Activated naive CD4-positive, alpha-beta T cell (primary cell): Measurements from ENCODE around the gene TEX51.

Source experiments
- DNase-seq, 4 experiments: peaks; one replicate each; lab custom pipeline; 2025; lab: John Stamatoyannopoulos, UW

The TEX51 gene

GRCh38 chr2:126893606-126894005 lies 5.1 kb upstream of the TEX51 start:
- DNase-seq: no peak

- no peak for DNase-seq
Measured at GRCh38 chr2:126894082-126894481, 4.6 kb upstream of the TEX51 start.

GRCh38 chr2:126894585-126895182 lies 4.0 kb upstream of the TEX51 start:
- no peak for DNase-seq

GRCh38 chr2:126895336-126895735 lies 3.4 kb upstream of the TEX51 start:
- no peak for DNase-seq

- DNase-seq: no peak
Measured at GRCh38 chr2:126896471-126896870, 2.2 kb upstream of the TEX51 start.

- DNase-seq: no peak
Measured at GRCh38 chr2:126899616-126900185, 1.0 kb downstream of the TEX51 start.

GRCh38 chr2:126900646-126901319 lies 2.1 kb downstream of the TEX51 start:
- DNase-seq: no peak

DNA sequence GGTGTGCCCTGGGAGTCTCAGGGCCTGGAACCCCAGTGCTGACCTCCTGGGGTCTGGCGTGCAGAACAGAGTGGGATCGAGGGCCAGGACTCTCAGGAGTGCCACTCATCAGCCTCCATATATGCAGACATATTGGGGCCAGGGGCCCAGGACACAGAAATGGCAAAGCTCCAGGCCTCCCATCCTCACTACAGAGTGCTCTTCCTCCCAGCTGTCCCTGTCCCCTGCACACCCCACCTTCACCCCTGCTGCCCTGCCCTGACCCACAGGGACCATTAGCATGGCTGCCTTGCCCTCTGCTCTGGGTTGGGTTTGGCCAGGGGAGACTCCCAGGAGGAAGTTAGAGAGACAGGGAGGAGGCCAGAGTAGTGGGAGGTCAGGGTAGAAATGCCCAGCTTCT lies 2.8 kb downstream of the TEX51 start:
- DNase-seq: no peak

DNA sequence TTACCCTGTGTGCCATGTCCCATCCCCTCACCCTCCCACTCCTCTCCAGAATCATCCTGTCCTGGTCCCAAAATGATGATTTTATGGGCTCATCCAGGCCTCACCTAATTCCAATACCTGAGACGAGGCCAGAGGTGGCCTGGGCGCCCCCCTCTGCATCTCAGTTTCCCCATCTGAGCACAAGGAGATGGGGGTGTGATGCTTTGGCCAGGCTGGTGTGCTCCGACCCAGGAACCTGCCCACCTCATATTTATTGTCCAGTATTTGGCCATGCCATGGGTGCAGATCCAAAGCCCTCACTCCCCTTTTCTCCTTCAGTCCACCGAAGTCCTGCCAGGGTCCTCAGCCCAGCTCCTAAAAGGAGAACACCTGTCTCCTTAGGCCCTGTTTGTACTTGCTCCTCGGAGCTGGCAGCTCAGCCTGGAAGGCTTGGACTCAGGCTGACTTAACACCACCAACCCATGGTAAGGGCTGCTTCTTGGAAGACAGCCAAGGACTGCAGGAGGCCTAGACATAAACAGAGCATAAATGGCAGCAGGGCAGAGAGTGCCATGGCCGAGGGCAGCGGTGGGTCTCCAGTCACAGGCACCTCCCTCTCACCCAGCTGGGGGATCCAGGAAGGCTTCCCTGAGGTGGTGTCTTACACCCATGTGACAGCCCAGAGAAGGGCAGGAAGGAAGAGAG lies 3.6 kb downstream of the TEX51 start:
- DNase-seq: no peak

DNA sequence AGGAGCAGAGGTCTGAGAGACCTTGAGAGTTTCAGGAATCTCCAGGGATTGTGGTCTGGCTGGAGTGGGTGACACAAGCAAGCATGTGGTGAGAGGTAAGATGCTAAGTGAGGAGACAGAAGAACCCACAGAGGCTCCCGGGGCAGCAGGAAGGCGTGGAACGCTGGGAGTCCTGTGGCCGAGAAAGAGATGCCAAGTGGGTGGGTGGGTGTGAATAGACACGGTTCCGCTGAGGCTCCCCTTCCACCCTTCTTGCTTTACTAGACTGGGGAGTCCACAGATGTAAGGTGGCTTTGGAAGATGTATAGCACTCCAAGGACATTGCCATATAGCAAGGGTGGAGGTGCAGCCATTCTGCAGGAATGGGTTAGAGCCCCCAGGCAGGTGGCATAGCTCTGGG lies 4.2 kb downstream of the TEX51 start:
- no peak for DNase-seq

GRCh38 chr2:126905991-126906390 lies 7.3 kb downstream of the TEX51 start:
- no peak for DNase-seq

- DNase-seq: no peak
Measured at GRCh38 chr2:126906781-126907180, 8.1 kb downstream of the TEX51 start.

GRCh38 chr2:126907671-126908070 lies 9.0 kb downstream of the TEX51 start:
- DNase-seq: no peak

DNA sequence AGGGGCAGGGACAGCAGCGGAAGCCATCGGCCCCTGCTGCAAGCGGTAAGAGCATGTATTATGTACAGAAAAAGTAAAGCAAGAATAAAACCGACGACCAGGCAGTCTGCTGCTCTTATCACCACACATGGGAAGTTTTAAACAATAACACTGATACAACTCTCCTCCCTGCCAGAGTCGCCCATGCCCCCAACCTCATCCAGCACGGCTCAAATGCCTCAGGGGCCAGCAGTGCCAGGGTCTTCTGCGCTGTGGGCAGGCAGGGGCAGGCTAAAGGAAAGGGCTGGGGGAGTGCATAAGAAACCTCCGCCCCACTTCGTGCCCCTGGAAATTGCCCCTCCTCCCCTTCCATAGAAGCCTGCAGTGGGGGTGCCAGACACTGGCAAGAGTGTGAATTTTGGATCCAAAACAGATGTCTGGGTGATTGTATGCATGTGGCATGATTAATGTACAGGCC lies 10.1 kb downstream of the TEX51 start:
- DNase-seq: no peak

DNA sequence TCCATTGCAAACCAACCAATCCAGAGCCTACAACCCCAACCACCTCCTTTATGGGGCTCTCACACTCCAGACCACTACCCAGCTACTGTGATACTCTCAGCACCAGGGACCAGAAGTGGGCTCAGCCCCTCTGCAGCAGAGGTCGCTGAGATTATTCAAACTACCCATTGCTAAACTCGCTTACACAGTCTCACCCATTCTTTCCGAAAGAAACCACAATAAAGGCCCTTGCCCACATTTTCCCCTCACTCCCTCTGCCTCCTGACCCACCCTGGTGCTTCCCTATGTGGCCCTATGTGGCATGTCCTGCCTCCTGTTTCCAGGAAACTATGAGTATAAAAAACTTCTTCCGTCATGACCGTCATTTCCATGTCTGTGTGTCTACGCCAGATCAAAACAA lies 10.7 kb downstream of the TEX51 start:
- DNase-seq: no peak

DNA sequence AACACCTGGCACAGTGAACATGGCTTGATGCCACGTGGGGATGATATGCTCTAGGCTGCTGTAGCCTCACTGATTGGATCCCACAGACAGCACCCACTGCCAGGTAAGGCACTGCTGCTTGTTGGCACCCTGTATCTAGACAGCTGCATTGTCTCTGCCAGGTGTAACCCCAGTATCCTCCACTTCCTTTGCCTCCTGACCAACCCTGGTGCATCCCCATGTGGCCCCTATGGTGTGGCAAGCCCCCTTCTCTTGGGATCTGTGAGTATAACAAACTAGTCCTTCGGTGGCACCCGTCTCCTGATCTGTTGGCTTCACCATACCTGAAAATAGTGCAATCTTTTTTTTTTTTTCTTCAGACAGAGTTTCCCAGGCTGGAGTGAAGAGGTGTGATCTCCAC lies 11.1 kb downstream of the TEX51 start:
- DNase-seq: no peak

- DNase-seq: no peak
Measured at GRCh38 chr2:126910637-126911036, 11.9 kb downstream of the TEX51 start.

DNA sequence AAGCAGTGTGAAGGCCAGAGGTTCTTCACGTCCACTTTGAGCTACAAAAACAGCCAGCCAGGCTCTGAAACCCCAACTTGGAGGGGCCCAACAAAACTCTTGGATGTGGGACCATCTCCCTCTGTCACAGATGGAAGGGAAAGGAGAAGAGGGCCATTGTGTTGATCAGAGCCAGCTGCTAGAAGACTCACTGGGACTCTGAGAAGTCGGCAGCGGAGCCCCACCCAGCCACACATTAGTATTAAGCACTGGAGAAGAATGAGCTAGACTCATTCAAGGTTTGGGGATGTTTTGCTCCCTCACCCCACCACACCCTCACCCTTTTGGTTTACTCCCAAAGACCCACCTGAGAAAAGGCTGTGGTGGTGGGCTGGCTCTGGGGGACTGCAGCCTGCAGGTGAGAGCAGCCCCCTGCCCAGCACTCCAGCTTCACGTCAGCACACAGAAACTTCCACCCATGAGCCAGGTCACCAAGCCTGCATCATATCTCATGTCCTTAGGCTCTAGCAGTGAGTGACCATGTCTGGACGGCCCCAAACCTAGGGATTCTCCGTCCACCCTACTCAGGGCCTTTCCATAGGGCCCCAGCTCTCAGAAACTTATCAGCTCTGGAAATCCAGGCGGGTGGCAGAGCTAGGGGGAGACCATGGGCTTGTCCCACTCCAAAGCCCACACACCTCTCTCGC lies 12.6 kb downstream of the TEX51 start:
- no peak for DNase-seq

DNA sequence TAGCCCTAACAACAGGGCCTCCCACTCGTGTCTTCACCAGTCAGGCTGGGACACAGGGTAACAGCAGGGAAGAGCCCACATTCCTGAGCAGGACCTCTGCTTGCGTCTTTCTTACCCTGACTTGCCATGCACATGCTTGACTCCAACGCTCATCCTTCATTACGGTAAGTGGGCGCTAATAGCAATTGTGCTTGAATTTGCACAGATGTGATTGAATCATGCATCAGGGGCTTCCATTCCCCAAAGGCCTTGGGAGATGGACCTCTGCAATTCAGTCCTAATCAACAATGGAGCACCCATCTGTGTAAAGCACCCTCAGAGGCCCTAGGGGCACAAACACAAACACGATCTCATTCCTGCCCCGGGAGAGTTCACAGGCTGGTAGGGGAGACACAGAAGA lies 13.5 kb downstream of the TEX51 start:
- no peak for DNase-seq

- no peak for DNase-seq
Measured at GRCh38 chr2:126913329-126913728, 14.6 kb downstream of the TEX51 start.

- DNase-seq: no peak
Measured at GRCh38 chr2:126913881-126914615, 15.4 kb downstream of the TEX51 start.
